Measurements from ENCODE around the gene SLC22A31. TPM values are rescaled to one million over a fixed set of nuclear protein-coding genes. Genes with fewer than 3 reads are reported as not detected.

Gene SLC22A31
- total RNA-seq, 1 experiment from 2014 or later, result 8.4 TPM

DNA sequence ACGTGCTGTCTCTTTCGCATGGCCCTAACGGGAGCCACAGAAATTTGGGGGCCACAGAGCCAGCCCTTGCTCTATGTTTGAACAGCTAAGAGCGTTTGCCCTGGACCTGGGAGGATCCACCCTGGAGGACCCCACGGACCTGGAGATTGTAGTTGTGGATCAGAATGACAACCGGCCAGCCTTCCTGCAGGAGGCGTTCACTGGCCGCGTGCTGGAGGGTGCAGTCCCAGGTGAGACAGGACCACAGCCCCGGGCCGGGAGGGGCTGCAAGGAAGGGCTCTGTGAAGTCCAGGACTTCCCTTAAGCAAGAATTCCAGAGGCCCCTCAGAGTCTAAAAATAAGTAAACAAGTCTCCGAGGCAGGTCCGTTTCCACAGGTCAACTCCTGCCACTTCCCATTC is 16.9 kb downstream of the SLC22A31 start:
- ChIA-PET CTCF (no interaction called here), POLR2A (ENCODE audit: unreplicated experiment) (no interaction called here)
- no peak overlapping the region for H3K9ac ChIP-seq (ENCODE audit: low read length)
- DNase-seq (no peak), ATAC-seq (peak; percentile 37; the same call in 1 of the 2 replicates)
- no TSS peak for BruUV-seq (replicated peaks)
- intact Hi-C loops (cut with micrococcal nuclease), result no loop called here
- no peaks in the 10 kb centered on the region for H3K9me2 ChIP-seq (replicated peaks; ENCODE audit: low read length)
- no peaks in the 10 kb centered on the region for H4K20me1 ChIP-seq (ENCODE audit: low read length)
- no peaks in the 10 kb centered on the region for H3K4me1 ChIP-seq (ENCODE audit: insufficient read depth, low read length)
- TF ChIP-seq EZH2phosphoT487 (IDR thresholded peaks at IDR 0.05; ENCODE audit: borderline replicate concordance, low read length) (no peak), EZH2 (IDR thresholded peaks at IDR 0.05; ENCODE audit: low read length, unreplicated experiment) (no peak)
- TF ChIP-seq, protein P1, sequence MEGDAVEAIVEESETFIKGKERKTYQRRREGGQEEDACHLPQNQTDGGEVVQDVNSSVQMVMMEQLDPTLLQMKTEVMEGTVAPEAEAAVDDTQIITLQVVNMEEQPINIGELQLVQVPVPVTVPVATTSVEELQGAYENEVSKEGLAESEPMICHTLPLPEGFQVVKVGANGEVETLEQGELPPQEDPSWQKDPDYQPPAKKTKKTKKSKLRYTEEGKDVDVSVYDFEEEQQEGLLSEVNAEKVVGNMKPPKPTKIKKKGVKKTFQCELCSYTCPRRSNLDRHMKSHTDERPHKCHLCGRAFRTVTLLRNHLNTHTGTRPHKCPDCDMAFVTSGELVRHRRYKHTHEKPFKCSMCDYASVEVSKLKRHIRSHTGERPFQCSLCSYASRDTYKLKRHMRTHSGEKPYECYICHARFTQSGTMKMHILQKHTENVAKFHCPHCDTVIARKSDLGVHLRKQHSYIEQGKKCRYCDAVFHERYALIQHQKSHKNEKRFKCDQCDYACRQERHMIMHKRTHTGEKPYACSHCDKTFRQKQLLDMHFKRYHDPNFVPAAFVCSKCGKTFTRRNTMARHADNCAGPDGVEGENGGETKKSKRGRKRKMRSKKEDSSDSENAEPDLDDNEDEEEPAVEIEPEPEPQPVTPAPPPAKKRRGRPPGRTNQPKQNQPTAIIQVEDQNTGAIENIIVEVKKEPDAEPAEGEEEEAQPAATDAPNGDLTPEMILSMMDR (conservative IDR thresholded peaks at IDR 0.05; ENCODE audit: low read depth, low read length), result peak; percentile 20; the same call in 1 of the 2 replicates
- H3F3A ChIP-seq (ENCODE audit: low read length, unreplicated experiment), result no peaks in the 10 kb centered on the region
- no peaks in the 10 kb centered on the region for H3K9me3 ChIP-seq (ENCODE audit: low read length)
- H3K27ac ChIP-seq (ENCODE audit: low read length), result no peak overlapping the region
- H3K79me2 ChIP-seq (ENCODE audit: low read length), result no peaks in the 10 kb centered on the region
- no peaks in the 10 kb centered on the region for H3K36me3 ChIP-seq (ENCODE audit: low read depth, low read length)
- no peak overlapping the region for H3K4me2 ChIP-seq (ENCODE audit: low read length)
- H3K27me3 ChIP-seq (ENCODE audit: low read length), result no peaks in the 10 kb centered on the region
- no peak overlapping the region for H3K4me3 ChIP-seq (ENCODE audit: low read length)
- no peak overlapping the region for H2AFZ ChIP-seq (ENCODE audit: low read length)

GRCh38 chr16:89179656-89180315 is 20.6 kb downstream of the SLC22A31 start:
- ChIA-PET CTCF (no interaction called here), POLR2A (ENCODE audit: unreplicated experiment) (no interaction called here)
- intact Hi-C loops (cut with micrococcal nuclease), result no loop called here
- H3K27ac ChIP-seq (ENCODE audit: low read length), result no peak overlapping the region
- no peaks in the 10 kb centered on the region for H3F3A ChIP-seq (ENCODE audit: low read length, unreplicated experiment)
- no peaks in the 10 kb centered on the region for H3K9me2 ChIP-seq (replicated peaks; ENCODE audit: low read length)
- TF ChIP-seq, protein P1 (conservative IDR thresholded peaks at IDR 0.05; ENCODE audit: low read depth, low read length), result no peak
- TF ChIP-seq EZH2 (IDR thresholded peaks at IDR 0.05; ENCODE audit: low read length, unreplicated experiment), result no peak
- no peak for TF ChIP-seq EZH2phosphoT487 (IDR thresholded peaks at IDR 0.05; ENCODE audit: borderline replicate concordance, low read length)
- H3K9ac ChIP-seq (ENCODE audit: low read length), result no peak overlapping the region
- no peaks in the 10 kb centered on the region for H3K27me3 ChIP-seq (ENCODE audit: low read length)
- BruUV-seq (replicated peaks), result no TSS peak
- no peaks in the 10 kb centered on the region for H3K36me3 ChIP-seq (ENCODE audit: low read depth, low read length)
- ATAC-seq (no peak), DNase-seq (no peak)
- no peak overlapping the region for H2AFZ ChIP-seq (ENCODE audit: low read length)
- no peaks in the 10 kb centered on the region for H4K20me1 ChIP-seq (ENCODE audit: low read length)
- H3K9me3 ChIP-seq (ENCODE audit: low read length), result no peaks in the 10 kb centered on the region
- H3K4me3 ChIP-seq (ENCODE audit: low read length), result no peak overlapping the region
- H3K79me2 ChIP-seq (ENCODE audit: low read length), result no peaks in the 10 kb centered on the region
- H3K4me2 ChIP-seq (ENCODE audit: low read length), result no peak overlapping the region
- no peaks in the 10 kb centered on the region for H3K4me1 ChIP-seq (ENCODE audit: insufficient read depth, low read length)

DNA sequence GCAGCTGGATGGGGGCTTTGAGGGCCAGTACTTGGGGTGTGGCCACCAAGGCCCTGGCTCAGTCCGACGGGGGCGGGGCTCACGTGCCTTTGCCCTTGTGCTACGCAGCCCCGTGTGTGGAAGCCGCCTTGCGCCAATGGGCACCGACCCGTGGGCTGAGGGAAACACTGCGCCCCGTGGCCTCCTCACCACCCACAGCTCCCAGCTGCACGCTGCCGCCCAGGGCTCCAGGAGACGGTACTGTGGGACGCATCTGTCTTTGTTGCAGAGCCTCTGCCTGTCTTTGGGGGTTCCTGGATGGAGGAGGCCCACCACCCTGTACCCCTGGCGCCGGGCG is 21.2 kb downstream of the SLC22A31 start:
- DNase-seq, result no peak
- Histone ChIP-seq H3K27me3 (ENCODE audit: low read length) (no peaks in the 10 kb centered on the region), H3K9me2 (replicated peaks; ENCODE audit: low read length) (no peaks in the 10 kb centered on the region), H3K4me2 (ENCODE audit: low read length) (no peak overlapping the region), H3K9me3 (ENCODE audit: low read length) (no peaks in the 10 kb centered on the region), H4K20me1 (ENCODE audit: low read length) (no peaks in the 10 kb centered on the region), H3K4me1 (ENCODE audit: insufficient read depth, low read length) (no peaks in the 10 kb centered on the region), H3K27ac (ENCODE audit: low read length) (no peak overlapping the region), H3F3A (ENCODE audit: low read length, unreplicated experiment) (no peaks in the 10 kb centered on the region), H3K9ac (ENCODE audit: low read length) (no peak overlapping the region), H3K36me3 (ENCODE audit: low read depth, low read length) (no peaks in the 10 kb centered on the region), H3K4me3 (ENCODE audit: low read length) (no peak overlapping the region), H3K79me2 (ENCODE audit: low read length) (no peaks in the 10 kb centered on the region), H2AFZ (ENCODE audit: low read length) (no peak overlapping the region)
- POLR2A ChIA-PET (ENCODE audit: unreplicated experiment), result no interaction called here
- TF ChIP-seq, protein P1 (conservative IDR thresholded peaks at IDR 0.05; ENCODE audit: low read depth, low read length), result no peak
- TF ChIP-seq EZH2phosphoT487 (IDR thresholded peaks at IDR 0.05; ENCODE audit: borderline replicate concordance, low read length), result no peak
- no peak for ATAC-seq
- no TSS peak for BruUV-seq (replicated peaks)
- CTCF ChIA-PET, result no interaction called here
- intact Hi-C loops (cut with micrococcal nuclease), result no loop called here
